Measurements from ENCODE around the gene PKNOX2. TPM values are rescaled to one million over a fixed set of nuclear protein-coding genes. Genes with fewer than 3 reads are reported as not detected.

PKNOX2 gene
- total RNA-seq, 1 donor from 2014 or later, result 39.9 TPM

- DNase-seq (ENCODE audit: low spot score, unreplicated experiment), result no peak
- Mint-ChIP-seq H3K4me3 (ENCODE audit: low read depth) (no peak overlapping the region), H3K9me3 (ENCODE audit: low read depth) (no peaks in the 10 kb centered on the region), H3K36me3 (ENCODE audit: insufficient read depth) (no peaks in the 10 kb centered on the region), H3K4me1 (ENCODE audit: low read depth) (peaks cover 10% of the 10 kb centered on the region), H3K27me3 (peaks cover 5% of the 10 kb centered on the region), H3K27ac (peak overlapping the region; percentile 33)
- TF ChIP-seq, protein P1, sequence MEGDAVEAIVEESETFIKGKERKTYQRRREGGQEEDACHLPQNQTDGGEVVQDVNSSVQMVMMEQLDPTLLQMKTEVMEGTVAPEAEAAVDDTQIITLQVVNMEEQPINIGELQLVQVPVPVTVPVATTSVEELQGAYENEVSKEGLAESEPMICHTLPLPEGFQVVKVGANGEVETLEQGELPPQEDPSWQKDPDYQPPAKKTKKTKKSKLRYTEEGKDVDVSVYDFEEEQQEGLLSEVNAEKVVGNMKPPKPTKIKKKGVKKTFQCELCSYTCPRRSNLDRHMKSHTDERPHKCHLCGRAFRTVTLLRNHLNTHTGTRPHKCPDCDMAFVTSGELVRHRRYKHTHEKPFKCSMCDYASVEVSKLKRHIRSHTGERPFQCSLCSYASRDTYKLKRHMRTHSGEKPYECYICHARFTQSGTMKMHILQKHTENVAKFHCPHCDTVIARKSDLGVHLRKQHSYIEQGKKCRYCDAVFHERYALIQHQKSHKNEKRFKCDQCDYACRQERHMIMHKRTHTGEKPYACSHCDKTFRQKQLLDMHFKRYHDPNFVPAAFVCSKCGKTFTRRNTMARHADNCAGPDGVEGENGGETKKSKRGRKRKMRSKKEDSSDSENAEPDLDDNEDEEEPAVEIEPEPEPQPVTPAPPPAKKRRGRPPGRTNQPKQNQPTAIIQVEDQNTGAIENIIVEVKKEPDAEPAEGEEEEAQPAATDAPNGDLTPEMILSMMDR (IDR thresholded peaks at IDR 0.05; ENCODE audit: unreplicated experiment), result no peak
Measured at GRCh38 chr11:125457814-125458343, 293.3 kb downstream of the PKNOX2 start.

GRCh38 chr11:125460275-125460674, 295.7 kb downstream of the PKNOX2 start:
- no peaks in the 10 kb centered on the region for H3K9me3 Mint-ChIP-seq (ENCODE audit: low read depth)
- DNase-seq (ENCODE audit: low spot score, unreplicated experiment), result no peak
- no peak overlapping the region for H3K4me3 Mint-ChIP-seq (ENCODE audit: low read depth)
- peaks cover 10% of the 10 kb centered on the region for H3K4me1 Mint-ChIP-seq (ENCODE audit: low read depth)
- no peaks in the 10 kb centered on the region for H3K36me3 Mint-ChIP-seq (ENCODE audit: insufficient read depth)
- peaks cover 15% of the 10 kb centered on the region for H3K27me3 Mint-ChIP-seq
- TF ChIP-seq, protein P1 (IDR thresholded peaks at IDR 0.05; ENCODE audit: unreplicated experiment), result no peak
- H3K27ac Mint-ChIP-seq, result no peak overlapping the region

- peaks cover 1% of the 10 kb centered on the region for H3K4me1 Mint-ChIP-seq (ENCODE audit: low read depth)
- TF ChIP-seq, protein P1 (IDR thresholded peaks at IDR 0.05; ENCODE audit: unreplicated experiment), result no peak
Measured at GRCh38 chr11:125463590-125464269, 299.2 kb downstream of the PKNOX2 start.

GRCh38 chr11:125464270-125464662, 299.7 kb downstream of the PKNOX2 start:
- Mint-ChIP-seq H3K4me3 (ENCODE audit: low read depth) (no peak overlapping the region), H3K27me3 (peaks cover 19% of the 10 kb centered on the region), H3K27ac (no peak overlapping the region), H3K9me3 (ENCODE audit: low read depth) (no peaks in the 10 kb centered on the region), H3K4me1 (ENCODE audit: low read depth) (peaks cover 1% of the 10 kb centered on the region), H3K36me3 (ENCODE audit: insufficient read depth) (no peaks in the 10 kb centered on the region)
- DNase-seq (ENCODE audit: low spot score, unreplicated experiment), result no peak
- TF ChIP-seq, protein P1 (IDR thresholded peaks at IDR 0.05; ENCODE audit: unreplicated experiment), result no peak

More at GRCh38 chr11:125463590-125464269, 299.2 kb downstream of the PKNOX2 start:
- H3K9me3 Mint-ChIP-seq (ENCODE audit: low read depth), result no peaks in the 10 kb centered on the region
- no peak for DNase-seq (ENCODE audit: low spot score, unreplicated experiment)
- H3K4me3 Mint-ChIP-seq (ENCODE audit: low read depth), result no peak overlapping the region
- no peak overlapping the region for H3K27ac Mint-ChIP-seq
- H3K27me3 Mint-ChIP-seq, result peaks cover 19% of the 10 kb centered on the region
- no peaks in the 10 kb centered on the region for H3K36me3 Mint-ChIP-seq (ENCODE audit: insufficient read depth)

GRCh38 chr11:125464666-125465065, 300.1 kb downstream of the PKNOX2 start:
- peaks cover 1% of the 10 kb centered on the region for H3K4me1 Mint-ChIP-seq (ENCODE audit: low read depth)
- no peaks in the 10 kb centered on the region for H3K36me3 Mint-ChIP-seq (ENCODE audit: insufficient read depth)
- no peak overlapping the region for H3K4me3 Mint-ChIP-seq (ENCODE audit: low read depth)
- no peaks in the 10 kb centered on the region for H3K9me3 Mint-ChIP-seq (ENCODE audit: low read depth)
- no peak overlapping the region for H3K27ac Mint-ChIP-seq
- H3K27me3 Mint-ChIP-seq, result peaks cover 19% of the 10 kb centered on the region
- DNase-seq (ENCODE audit: low spot score, unreplicated experiment), result no peak
- TF ChIP-seq, protein P1 (IDR thresholded peaks at IDR 0.05; ENCODE audit: unreplicated experiment), result no peak

Measured in progenitor cell of endocrine pancreas (in vitro differentiated cells).